Neural crest cell (in vitro differentiated cells): ENCODE data around the gene TET1. TPM values are rescaled to one million over a fixed set of nuclear protein-coding genes. Genes with fewer than 3 reads are reported as not detected.

Experiments
- DNase-seq: peaks from one replicate; pipeline ENCODE4 v3.0.0; 2021; ENCODE audit warnings: low read depth, mixed read lengths, low spot score
- H3K27ac Mint-ChIP-seq: one replicate; pipeline ENCODE4 v1.8.0; 2021; ENCODE audit warnings: mild to moderate bottlenecking, mixed read lengths; ENCODE audit not compliant: unreplicated experiment
- H3K27me3 Mint-ChIP-seq: 2 replicates; pipeline ENCODE4 v1.8.0; 2021; ENCODE audit warnings: low read depth, mild to moderate bottlenecking, mixed read lengths
- H3K36me3 Mint-ChIP-seq: 2 replicates; pipeline ENCODE4 v1.8.0; 2021; ENCODE audit warnings: low read depth, mild to moderate bottlenecking, mixed read lengths
- H3K4me1 Mint-ChIP-seq: 2 replicates; pipeline ENCODE4 v1.8.0; 2021; ENCODE audit warnings: mixed read lengths
- H3K4me3 Mint-ChIP-seq: one replicate; pipeline ENCODE4 v1.8.0; 2021; ENCODE audit warnings: mild to moderate bottlenecking, mixed read lengths
- H3K9me3 Mint-ChIP-seq: 2 replicates; pipeline ENCODE4 v1.8.0; 2021; ENCODE audit warnings: mixed read lengths
- CTCF ChIP-seq: fragments of 200-600 bp; sonication (generic); conservative IDR thresholded peaks from 2 replicates; pipeline ENCODE4 v1.5.0; 2021; ENCODE audit warnings: antibody characterized with exemption, mild to moderate bottlenecking
- total RNA-seq: library from RNA; stranded (reverse); gene quantifications from 2 replicates; pipeline ENCODE4 v1.2.1, GENCODE V29; 2021

Gene TET1
- total RNA-seq, 1 donor from 2014 or later, result 27.7 TPM

DNA sequence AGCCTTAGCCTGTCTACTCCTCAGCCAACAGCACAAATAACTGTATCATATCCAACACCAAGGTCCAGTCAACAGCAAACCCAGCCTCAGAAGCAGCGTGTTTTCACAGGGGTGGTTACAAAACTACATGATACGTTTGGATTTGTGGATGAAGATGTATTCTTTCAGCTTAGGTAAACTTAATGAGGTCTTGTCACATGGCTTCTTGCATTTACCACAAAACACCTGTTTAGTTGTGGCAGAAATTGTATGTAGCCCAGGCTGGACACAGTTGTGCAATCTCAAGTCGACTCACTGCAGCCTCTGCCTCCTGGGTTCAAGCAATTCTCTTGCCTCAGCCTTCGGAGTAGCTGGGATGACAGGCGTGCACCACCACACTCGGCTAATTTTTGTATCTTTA is 182.3 kb downstream of the TET1 start:
- H3K27ac Mint-ChIP-seq, result no peak overlapping the region
- H3K4me1 Mint-ChIP-seq, result no peaks in the 10 kb centered on the region
- no peak overlapping the region for H3K4me3 Mint-ChIP-seq
- H3K36me3 Mint-ChIP-seq, result peaks cover 2% of the 10 kb centered on the region
- no peaks in the 10 kb centered on the region for H3K27me3 Mint-ChIP-seq
- no peaks in the 10 kb centered on the region for H3K9me3 Mint-ChIP-seq
- TF ChIP-seq CTCF, result no peak
- no peak for DNase-seq

Other genes with a start within 250 kb of the TET1 start
- 238 and 250 TPM in 2 replicates for gene HNRNPH3, start 228.3 kb upstream of the TET1 start, total RNA-seq
- 5.0 TPM in 2 replicates for gene PBLD, start 227.4 kb upstream of the TET1 start, total RNA-seq
- gene RUFY2, start 153.1 kb upstream of the TET1 start, total RNA-seq, result 22.4 and 26.6 TPM in 2 replicates
- 44.6 and 52.6 TPM in 2 replicates for gene DNA2, start 88.4 kb upstream of the TET1 start, total RNA-seq
- 13.1 and 19.3 TPM in 2 replicates for gene SLC25A16, start 32.8 kb upstream of the TET1 start, total RNA-seq
- 131 and 132 TPM in 2 replicates for gene CCAR1, start 160.9 kb downstream of the TET1 start, total RNA-seq